H54 (cell line): ENCODE measurements around the gene NDUFA8.

Experiments used
- DNase-seq: peaks from one replicate; pipeline ENCODE4 v3.0.0; 2011; ENCODE audit warnings: low spot score, mixed read lengths; ENCODE audit not compliant: insufficient read length
- FAIRE-seq: peaks from 3 replicates; lab custom pipeline; 2011; peaks lifted over from hg19 to GRCh38; lab: Jason Lieb, UNC
- POLR2A ChIP-seq: IDR thresholded peaks from 2 replicates; pipeline ENCODE4 v1.6.1; 2011; ENCODE audit warnings: low read depth, mild to moderate bottlenecking, low read length

The NDUFA8 gene

DNA sequence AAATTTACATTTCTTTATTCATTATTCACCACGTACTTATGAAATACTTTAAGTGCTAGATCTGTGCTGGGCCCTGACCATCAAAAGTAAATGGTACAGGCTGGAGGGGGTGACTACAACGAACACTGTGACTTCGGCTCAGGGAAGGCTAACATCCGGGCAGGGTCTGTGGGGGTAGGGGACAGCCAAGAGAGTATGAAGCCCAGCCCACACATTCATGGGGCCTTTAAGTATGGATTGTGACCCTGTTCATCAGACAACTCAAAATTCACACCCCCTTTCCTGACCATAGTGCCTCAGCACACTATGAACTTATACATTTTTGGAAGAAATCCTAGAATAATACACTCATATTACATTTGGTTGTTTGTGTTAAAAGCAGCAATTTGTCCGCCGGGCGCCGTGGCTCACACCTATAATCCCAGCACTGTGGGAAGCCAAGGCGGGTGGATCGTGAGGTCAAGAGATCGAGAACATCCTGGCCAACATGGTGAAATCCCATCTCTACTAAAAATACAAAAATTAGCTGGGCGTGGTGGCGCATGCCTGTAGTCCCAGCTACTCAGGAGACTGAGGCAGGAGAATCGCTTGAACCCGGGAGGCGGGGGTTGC lies 33.4 kb upstream of the NDUFA8 start:
- FAIRE-seq (no peak), DNase-seq (no peak)
- no peak for TF ChIP-seq POLR2A

- TF ChIP-seq POLR2A = no peak
- DNase-seq (no peak), FAIRE-seq (no peak)
Measured at GRCh38 chr9:122192261-122192875, 32.8 kb upstream of the NDUFA8 start.

DNA sequence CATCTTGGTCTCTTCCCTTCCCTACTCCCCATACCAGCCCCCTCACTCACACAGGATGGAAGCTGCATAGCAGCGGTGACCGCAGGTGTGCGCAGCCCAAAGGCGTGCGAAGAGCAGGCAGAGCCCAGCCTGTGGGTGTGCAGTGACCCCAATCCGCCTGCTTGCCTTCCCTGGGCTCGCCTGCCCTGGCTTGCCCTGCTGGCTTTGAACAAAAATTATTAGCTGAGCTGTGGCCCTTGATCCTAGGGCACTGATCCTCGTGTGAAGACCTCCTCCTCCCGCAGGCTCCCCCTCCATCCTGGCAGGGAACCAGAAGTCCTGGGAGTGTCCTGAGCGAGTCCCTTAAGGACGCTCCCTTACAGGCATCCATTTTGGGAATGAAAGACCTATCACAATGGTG lies 32.0 kb upstream of the NDUFA8 start:
- FAIRE-seq (no peak), DNase-seq (no peak)
- TF ChIP-seq POLR2A = no peak

DNA sequence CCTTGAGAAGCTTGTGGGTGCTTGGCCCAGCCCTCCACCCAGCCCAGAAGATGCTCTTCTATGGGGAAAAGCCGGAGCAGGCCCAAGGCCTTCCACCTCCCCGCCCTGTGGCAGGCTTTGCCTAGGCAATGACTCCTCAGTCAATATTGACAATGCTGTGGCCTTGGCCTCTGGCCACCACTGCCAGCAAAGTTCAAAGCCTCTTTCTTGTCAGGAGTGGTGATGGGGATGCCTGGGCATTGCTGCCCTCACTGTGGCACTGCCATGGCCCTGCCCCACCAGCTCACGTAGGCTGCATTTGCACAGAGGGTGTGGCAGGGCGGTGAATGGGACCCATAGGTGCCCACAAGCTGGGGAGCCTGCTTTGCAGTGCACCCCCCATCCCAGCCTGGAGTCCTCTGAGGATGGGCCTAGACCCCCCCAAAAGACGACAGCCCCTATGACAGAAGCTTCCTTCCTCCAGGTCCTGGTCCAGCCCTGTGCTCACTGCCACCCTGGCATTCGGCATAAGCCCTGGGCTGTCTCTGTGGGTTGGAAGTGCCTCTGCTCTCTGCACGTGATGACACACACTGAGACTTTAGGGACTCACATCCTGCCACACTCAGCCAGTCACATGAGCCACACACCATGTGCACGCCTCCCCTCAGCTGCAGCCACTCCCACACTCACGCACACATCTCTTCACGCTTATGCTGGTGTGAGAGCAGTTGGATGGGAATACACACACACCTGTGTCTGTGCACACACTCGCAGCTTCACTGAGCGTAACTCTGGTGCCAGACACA lies 31.2 kb upstream of the NDUFA8 start:
- no peak for TF ChIP-seq POLR2A
- peak; percentile 57 for DNase-seq
- peak; percentile 27 for FAIRE-seq

GRCh38 chr9:122188369-122188768 lies 28.8 kb upstream of the NDUFA8 start:
- no peak for DNase-seq
- TF ChIP-seq POLR2A = no peak
- no peak for FAIRE-seq

DNA sequence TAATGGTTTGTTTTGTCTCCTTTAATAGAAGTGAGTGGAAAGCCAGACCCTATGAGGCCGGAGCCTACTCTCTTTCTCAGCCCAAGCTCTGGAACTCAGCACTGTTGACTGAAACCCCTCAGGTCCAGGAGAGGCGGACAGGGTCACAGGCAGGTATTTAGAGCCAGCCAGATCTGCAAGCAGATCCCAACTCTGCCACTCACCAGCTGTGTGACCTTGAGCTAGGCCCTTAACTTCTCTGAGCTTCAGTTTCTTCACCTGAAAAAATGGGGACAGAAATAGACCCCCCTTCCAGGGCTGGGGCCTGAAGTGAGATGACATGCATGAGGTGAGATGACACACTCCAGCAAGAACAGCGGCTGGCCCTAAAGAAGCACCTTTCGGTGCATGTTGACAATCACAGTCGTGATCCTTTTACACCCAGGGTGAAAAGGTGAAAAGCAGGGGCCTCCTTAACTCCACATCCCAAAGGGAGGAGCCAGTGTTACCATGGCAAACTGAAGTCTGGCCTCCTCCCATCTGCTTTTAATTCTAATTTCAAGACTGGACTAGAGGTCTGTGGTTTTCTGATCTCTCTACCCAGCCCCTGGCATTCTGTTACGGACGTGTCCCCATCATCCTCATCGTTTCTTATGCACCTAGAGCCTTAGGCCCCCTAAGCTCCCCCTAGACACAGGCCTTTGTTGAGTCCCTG lies 27.3 kb upstream of the NDUFA8 start:
- FAIRE-seq (no peak), DNase-seq (no peak)
- no peak for TF ChIP-seq POLR2A

- DNase-seq = no peak
- no peak for FAIRE-seq
- no peak for TF ChIP-seq POLR2A
Measured at GRCh38 chr9:122186301-122186700, 26.7 kb upstream of the NDUFA8 start.

- FAIRE-seq = no peak
- no peak for TF ChIP-seq POLR2A
- DNase-seq = no peak
Measured at GRCh38 chr9:122184551-122184950, 25.0 kb upstream of the NDUFA8 start.

DNA sequence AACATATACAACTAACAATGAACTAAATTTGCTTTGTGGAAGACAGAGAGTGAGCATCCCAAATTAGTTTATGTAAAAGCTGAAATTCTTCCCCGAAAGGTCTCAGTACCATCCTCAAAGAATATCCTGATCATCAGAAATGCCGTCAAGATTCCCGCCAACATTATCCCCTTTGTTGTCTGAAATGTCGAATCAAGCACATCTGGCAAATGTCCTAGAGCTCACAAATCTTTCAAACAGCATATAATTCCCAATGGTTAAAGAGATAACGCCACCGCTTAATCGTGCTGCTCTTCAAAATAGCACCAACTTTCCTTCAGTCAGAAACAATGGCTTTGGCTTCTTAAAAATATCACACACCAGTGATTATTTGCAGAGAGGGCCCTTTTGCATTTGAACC lies 23.9 kb upstream of the NDUFA8 start:
- FAIRE-seq = no peak
- no peak for DNase-seq
- TF ChIP-seq POLR2A = no peak

DNA sequence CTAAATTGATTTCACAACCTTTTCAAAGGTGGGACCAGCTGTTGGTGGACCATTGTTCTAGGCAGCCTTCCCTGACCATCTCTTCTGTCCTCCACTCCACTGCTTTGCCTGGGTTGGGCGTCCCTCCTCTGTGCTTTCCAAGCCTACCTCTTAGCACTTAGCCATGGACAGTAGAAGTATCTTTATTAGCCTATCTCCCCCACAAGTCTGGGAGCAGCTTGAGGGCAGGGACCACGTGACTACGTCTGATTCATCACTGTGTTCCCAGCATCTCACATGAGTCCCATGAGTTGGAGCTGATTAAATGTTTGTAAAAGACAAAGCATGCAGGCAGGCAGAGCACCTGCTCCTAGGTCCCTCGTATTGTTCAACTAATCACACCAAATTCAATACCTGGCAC lies 21.1 kb upstream of the NDUFA8 start:
- DNase-seq (peak; percentile 82), FAIRE-seq (peak; percentile 97)
- no peak for TF ChIP-seq POLR2A

DNA sequence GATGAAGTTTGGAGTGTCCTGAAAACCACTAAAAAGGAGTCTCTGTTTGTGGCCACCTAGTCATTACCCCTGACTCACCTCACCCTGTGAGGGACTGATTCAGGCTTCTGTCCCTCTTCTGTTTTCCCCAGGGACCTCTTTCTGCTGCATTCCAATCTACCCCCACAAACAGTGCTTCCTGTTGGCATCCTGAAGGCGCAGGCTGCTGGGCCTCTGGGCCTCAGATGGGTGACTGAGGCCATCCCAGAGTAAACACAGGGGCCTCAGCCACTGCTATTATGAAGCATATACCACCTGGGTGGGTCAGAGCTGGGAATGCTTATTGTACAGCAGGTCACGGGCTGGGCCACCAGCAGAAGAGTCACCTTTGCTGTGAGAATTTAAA lies 20.1 kb upstream of the NDUFA8 start:
- TF ChIP-seq POLR2A = no peak
- FAIRE-seq (no peak), DNase-seq (no peak)

DNA sequence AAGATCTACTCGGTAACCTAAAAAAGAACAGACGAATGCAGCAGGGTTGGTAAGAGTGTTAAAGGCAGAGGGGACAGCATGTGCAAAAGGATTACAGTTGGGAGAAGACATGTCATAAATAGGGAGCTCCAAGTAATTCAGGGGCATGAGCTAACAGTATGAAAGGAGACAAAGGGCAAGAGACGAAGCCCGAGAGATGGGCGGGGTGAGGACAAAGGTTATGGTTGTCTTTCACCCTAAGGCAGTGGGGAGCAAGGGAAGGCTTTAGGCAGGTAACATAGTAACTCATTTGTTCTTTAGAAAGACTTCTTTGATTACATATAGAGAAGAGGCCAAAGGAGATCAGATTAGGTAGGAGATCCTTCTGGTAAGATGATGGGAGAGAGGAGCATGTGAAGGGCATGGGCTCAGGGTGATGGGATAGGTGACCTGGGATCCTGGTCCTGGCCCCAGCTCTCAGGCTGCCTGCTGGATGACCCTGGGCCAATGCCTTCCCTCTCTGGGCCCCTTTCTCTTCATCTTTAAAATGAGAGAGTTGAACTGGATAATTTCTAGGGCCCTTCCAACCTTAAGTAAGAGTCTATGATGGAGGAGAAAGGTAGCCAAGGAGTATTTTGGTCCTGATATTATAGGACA lies 19.6 kb upstream of the NDUFA8 start:
- no peak for FAIRE-seq
- no peak for TF ChIP-seq POLR2A
- DNase-seq = no peak

GRCh38 chr9:122176916-122177315 lies 17.3 kb upstream of the NDUFA8 start:
- TF ChIP-seq POLR2A = no peak
- no peak for DNase-seq
- FAIRE-seq = no peak
